ENCODE measurements around the gene H1-8. TPM values are rescaled to one million over a fixed set of nuclear protein-coding genes. Genes with fewer than 3 reads are reported as not detected.

Gene H1-8
- polyA plus RNA-seq, 1 experiment = not detected

- no peaks in the 10 kb centered on the region for H3K27me3 ChIP-seq (ENCODE audit: control insufficient read depth, insufficient read depth, low read length)
- no peaks in the 10 kb centered on the region for H3K36me3 ChIP-seq (ENCODE audit: control insufficient read depth, insufficient read depth, low read length)
- no peak for DNase-seq (ENCODE audit: low read depth)
- no peak overlapping the region for H3K4me3 ChIP-seq (ENCODE audit: low read depth, low read length)
- CTCF ChIA-PET = interaction anchor here (1.5 kb wide), 1 partner anchor 10 kb away, joined by 3 read pairs; no protein-coding TSS in a partner anchor
- no peak for TF ChIP-seq CTCF (IDR thresholded peaks at IDR 0.05; ENCODE audit: insufficient read depth, low read depth, low read length)
- POLR2A ChIA-PET = no interaction called here
Measured at GRCh38 chr3:129547241-129547640, 4.3 kb downstream of the H1-8 start.

- TF ChIP-seq CTCF (IDR thresholded peaks at IDR 0.05; ENCODE audit: insufficient read depth, low read depth, low read length) = no peak
- DNase-seq (ENCODE audit: low read depth) = no peak
- ChIA-PET CTCF (interaction anchor here (1.5 kb wide), 1 partner anchor 11 kb away, joined by 3 read pairs; no protein-coding TSS in a partner anchor), POLR2A (no interaction called here)
- H3K27me3 ChIP-seq (ENCODE audit: control insufficient read depth, insufficient read depth, low read length) = no peaks in the 10 kb centered on the region
- H3K4me3 ChIP-seq (ENCODE audit: low read depth, low read length) = no peak overlapping the region
- H3K36me3 ChIP-seq (ENCODE audit: control insufficient read depth, insufficient read depth, low read length) = no peaks in the 10 kb centered on the region
Measured at GRCh38 chr3:129548104-129548965, 5.4 kb downstream of the H1-8 start.

- TF ChIP-seq CTCF (IDR thresholded peaks at IDR 0.05; ENCODE audit: insufficient read depth, low read depth, low read length) = no peak
- ChIA-PET CTCF (interaction anchor here (1.1 to 1.3 kb wide), 2 partner anchors 10 to 15 kb away, joined by 4 to 5 read pairs; no protein-coding TSS in a partner anchor), POLR2A (no interaction called here)
- Histone ChIP-seq H3K36me3 (ENCODE audit: control insufficient read depth, insufficient read depth, low read length) (no peaks in the 10 kb centered on the region), H3K27me3 (ENCODE audit: control insufficient read depth, insufficient read depth, low read length) (no peaks in the 10 kb centered on the region), H3K4me3 (ENCODE audit: low read depth, low read length) (no peak overlapping the region)
- no peak for DNase-seq (ENCODE audit: low read depth)
Measured at GRCh38 chr3:129549006-129549800, 6.2 kb downstream of the H1-8 start.

GRCh38 chr3:129549805-129550204 is 6.8 kb downstream of the H1-8 start:
- TF ChIP-seq CTCF (IDR thresholded peaks at IDR 0.05; ENCODE audit: insufficient read depth, low read depth, low read length) = no peak
- no peaks in the 10 kb centered on the region for H3K36me3 ChIP-seq (ENCODE audit: control insufficient read depth, insufficient read depth, low read length)
- no peak for DNase-seq (ENCODE audit: low read depth)
- no peaks in the 10 kb centered on the region for H3K27me3 ChIP-seq (ENCODE audit: control insufficient read depth, insufficient read depth, low read length)
- H3K4me3 ChIP-seq (ENCODE audit: low read depth, low read length) = no peak overlapping the region
- ChIA-PET CTCF (interaction anchor here (1.1 to 1.3 kb wide), 2 partner anchors 10 to 15 kb away, joined by 4 to 5 read pairs; no protein-coding TSS in a partner anchor), POLR2A (no interaction called here)
